ENCODE results near the gene TECR.
"Not testable (repeated sequence)": the region's sequence is repeated elsewhere in the genome, so short reads cannot be mapped to it uniquely, and the experiment has no call there.

Gene TECR

DNA sequence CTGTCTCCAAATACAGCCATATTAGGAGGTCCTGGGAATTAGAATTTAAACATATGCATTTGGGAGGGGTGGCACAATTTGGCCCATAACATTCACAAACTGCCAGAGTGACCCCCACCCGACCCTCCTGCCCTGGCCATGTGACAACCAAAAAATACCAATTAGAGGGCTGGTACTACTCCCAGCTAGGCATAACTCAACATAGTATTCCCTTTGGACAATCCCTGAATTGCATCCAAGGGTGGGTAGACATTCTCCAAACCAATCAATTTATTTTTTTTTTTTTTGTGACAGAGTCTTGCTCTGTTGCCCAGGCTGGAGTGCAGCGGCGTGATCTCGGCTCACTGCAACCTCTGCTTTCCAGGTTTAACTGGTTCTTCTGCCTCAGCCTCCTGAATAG lies 83.3 kb downstream of the TECR start:
- Histone ChIP-seq H3K36me3 (no peaks in the 10 kb centered on the region), H3K9me3 (no peaks in the 10 kb centered on the region), H3K4me3 (ENCODE audit: low read depth, low read length) (no peak overlapping the region), H3K27me3 (no peaks in the 10 kb centered on the region), H3K4me1 (no peaks in the 10 kb centered on the region)
- no peak for DNase-seq
- TF ChIP-seq, protein P1, sequence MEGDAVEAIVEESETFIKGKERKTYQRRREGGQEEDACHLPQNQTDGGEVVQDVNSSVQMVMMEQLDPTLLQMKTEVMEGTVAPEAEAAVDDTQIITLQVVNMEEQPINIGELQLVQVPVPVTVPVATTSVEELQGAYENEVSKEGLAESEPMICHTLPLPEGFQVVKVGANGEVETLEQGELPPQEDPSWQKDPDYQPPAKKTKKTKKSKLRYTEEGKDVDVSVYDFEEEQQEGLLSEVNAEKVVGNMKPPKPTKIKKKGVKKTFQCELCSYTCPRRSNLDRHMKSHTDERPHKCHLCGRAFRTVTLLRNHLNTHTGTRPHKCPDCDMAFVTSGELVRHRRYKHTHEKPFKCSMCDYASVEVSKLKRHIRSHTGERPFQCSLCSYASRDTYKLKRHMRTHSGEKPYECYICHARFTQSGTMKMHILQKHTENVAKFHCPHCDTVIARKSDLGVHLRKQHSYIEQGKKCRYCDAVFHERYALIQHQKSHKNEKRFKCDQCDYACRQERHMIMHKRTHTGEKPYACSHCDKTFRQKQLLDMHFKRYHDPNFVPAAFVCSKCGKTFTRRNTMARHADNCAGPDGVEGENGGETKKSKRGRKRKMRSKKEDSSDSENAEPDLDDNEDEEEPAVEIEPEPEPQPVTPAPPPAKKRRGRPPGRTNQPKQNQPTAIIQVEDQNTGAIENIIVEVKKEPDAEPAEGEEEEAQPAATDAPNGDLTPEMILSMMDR (IDR thresholded peaks at IDR 0.05; ENCODE audit: low read depth, low read length), result no peak

DNA sequence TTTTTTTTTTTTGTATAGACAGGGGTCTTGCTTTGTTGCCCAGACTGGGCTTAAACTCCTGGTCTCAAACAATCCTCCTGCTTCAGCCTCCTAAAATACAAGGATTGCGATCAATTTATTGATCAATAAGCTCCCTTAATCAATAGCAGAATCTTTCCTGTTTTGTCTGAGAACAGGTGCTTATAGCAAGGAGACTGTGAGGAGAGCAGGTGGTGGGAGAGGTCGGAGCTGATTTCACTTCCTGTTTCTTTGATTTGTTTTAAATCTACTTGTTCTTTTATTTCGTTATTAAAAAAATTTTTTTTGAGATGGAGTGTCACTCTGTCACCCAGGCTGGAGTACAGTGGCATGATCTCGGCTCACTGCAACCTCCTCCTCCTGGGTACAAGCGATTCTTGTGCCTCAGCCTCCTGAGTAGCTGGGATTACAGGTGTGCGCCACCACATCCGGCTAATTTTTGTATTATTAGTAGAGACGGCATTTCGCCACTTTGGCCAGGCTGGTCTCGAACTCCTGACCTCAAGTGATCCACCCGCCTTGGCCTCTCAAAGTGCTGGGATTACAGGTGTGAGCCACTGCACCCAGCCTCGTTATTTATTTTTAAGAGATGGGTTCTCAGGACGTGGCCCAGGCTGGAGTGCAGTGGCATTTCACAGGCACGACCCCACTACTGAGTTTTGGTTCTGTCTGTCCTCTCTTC lies 84.2 kb downstream of the TECR start:
- not testable (repeated sequence) for DNase-seq

DNA sequence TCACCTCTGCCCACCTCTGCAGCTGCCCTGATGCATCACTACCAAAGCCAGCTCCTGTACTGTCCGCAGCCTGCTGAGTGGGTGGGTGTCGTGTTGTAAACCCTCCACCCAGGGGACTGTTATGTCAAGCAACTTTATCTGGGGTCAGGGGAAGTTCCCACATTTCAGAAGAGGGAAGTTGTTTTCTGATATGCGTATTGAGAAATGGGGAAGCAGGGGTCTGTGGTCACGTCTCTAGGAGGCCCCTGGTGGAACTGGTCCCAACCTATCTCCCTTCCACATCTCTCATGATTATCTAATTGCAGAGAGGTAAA lies 84.7 kb downstream of the TECR start:
- H3K9me3 ChIP-seq, result no peaks in the 10 kb centered on the region
- no peak for DNase-seq
- H3K36me3 ChIP-seq, result no peaks in the 10 kb centered on the region

More for the DNA sequence above, 84.2 kb downstream of the TECR start:
- H3K36me3 ChIP-seq; H3K27me3 ChIP-seq; H3K9me3 ChIP-seq; H3K4me1 ChIP-seq; H3K4me3 ChIP-seq (ENCODE audit: low read depth, low read length): not testable (repeated sequence)

More for the DNA sequence above, 84.7 kb downstream of the TECR start:
- no peaks in the 10 kb centered on the region for H3K27me3 ChIP-seq
- no peaks in the 10 kb centered on the region for H3K4me1 ChIP-seq
- TF ChIP-seq, protein P1 (IDR thresholded peaks at IDR 0.05; ENCODE audit: low read depth, low read length), result no peak
- no peak overlapping the region for H3K4me3 ChIP-seq (ENCODE audit: low read depth, low read length)

Data from BE2C (cell line).